ENCODE data around the gene CTNNAL1.

The CTNNAL1 gene

GRCh38 chr9:108950168-108950567 lies 63.1 kb downstream of the CTNNAL1 start:
- TF ChIP-seq MZF1 (tag by site-specific recombination; IDR thresholded peaks at IDR 0.05; ENCODE audit: borderline replicate concordance) (no peak), ZNF335 (tag by site-specific recombination; conservative IDR thresholded peaks at IDR 0.05) (no peak), ZNF155 (tag by site-specific recombination; IDR thresholded peaks at IDR 0.05) (no peak), ZNF621 (tag by site-specific recombination; IDR thresholded peaks at IDR 0.05) (no peak), ZNF530 (tag by site-specific recombination; IDR thresholded peaks at IDR 0.05; ENCODE audit: low read depth) (no peak), ZNF350 (tag by site-specific recombination; IDR thresholded peaks at IDR 0.05) (no peak), ZNF394 (tag by site-specific recombination; IDR thresholded peaks at IDR 0.05; ENCODE audit: borderline replicate concordance) (no peak), HOXA7 (CRISPR knock-in tag; IDR thresholded peaks at IDR 0.05; ENCODE audit: borderline replicate concordance) (no peak), ZFP37 (tag by site-specific recombination; IDR thresholded peaks at IDR 0.05) (no peak), KLF1 (tag by site-specific recombination; IDR thresholded peaks at IDR 0.05) (no peak), INSM2 (tag by site-specific recombination; IDR thresholded peaks at IDR 0.05) (no peak), PBX3 (CRISPR knock-in tag; IDR thresholded peaks at IDR 0.05) (no peak), ZNF843 (tag by site-specific recombination; IDR thresholded peaks at IDR 0.05) (no peak), REST (tag by site-specific recombination; IDR thresholded peaks at IDR 0.05) (no peak)
- H3K9me3 ChIP-seq (ENCODE audit: control insufficient read depth, insufficient read depth, low read depth, low read length), result no peaks in the 10 kb centered on the region
- H3K4me1 ChIP-seq (ENCODE audit: control insufficient read depth, insufficient read depth, low read length), result peaks cover 5% of the 10 kb centered on the region; the same call in 1 of the 2 replicates
- ChIA-PET CTCF (interaction anchor here (1.0 kb wide), 1 partner anchor 17 kb away, joined by 3 read pairs; no protein-coding TSS in a partner anchor), POLR2A (no interaction called here)
- H3K4me3 ChIP-seq (ENCODE audit: low read depth, low read length), result no peak overlapping the region
- peaks cover 0 to 13% of the 10 kb centered on the region in 2 experiments; a peak in 1 of 3 replicates for H3K36me3 ChIP-seq (ENCODE audit: control insufficient read depth in 2 of 2, insufficient read depth in 1 of 2, low read length in 2 of 2)
- H3K27ac ChIP-seq (ENCODE audit: extremely low read depth, low read depth, low read length), result no peak overlapping the region

- ChIA-PET POLR2A (interaction anchor here (0.8 kb wide), 1 partner anchor 48 kb away, joined by 3 read pairs; no protein-coding TSS in a partner anchor), CTCF (no interaction called here)
- peaks cover 0 to 62% of the 10 kb centered on the region in 2 experiments; a peak in 1 of 3 replicates for H3K36me3 ChIP-seq (ENCODE audit: control insufficient read depth in 2 of 2, insufficient read depth in 1 of 2, low read length in 2 of 2)
- H3K4me3 ChIP-seq (ENCODE audit: low read depth, low read length), result no peak overlapping the region
- no peak overlapping the region for H3K27ac ChIP-seq (ENCODE audit: extremely low read depth, low read depth, low read length)
- no peaks in the 10 kb centered on the region for H3K4me1 ChIP-seq (ENCODE audit: control insufficient read depth, insufficient read depth, low read length)
- no peaks in the 10 kb centered on the region for H3K9me3 ChIP-seq (ENCODE audit: control insufficient read depth, insufficient read depth, low read depth, low read length)
- TF ChIP-seq ZNF449 (tag by site-specific recombination; IDR thresholded peaks at IDR 0.05) (no peak), ZNF433 (tag by site-specific recombination; IDR thresholded peaks at IDR 0.05; ENCODE audit: low read depth) (no peak), YY1 (tag by site-specific recombination; IDR thresholded peaks at IDR 0.05) (no peak), ZNF174 (tag by site-specific recombination; IDR thresholded peaks at IDR 0.05) (no peak), ZNF148 (tag by site-specific recombination; IDR thresholded peaks at IDR 0.05; ENCODE audit: borderline replicate concordance) (no peak), TSHZ1 (tag by site-specific recombination; IDR thresholded peaks at IDR 0.05; ENCODE audit: borderline replicate concordance) (no peak), ZFP37 (tag by site-specific recombination; IDR thresholded peaks at IDR 0.05) (no peak), ZNF658 (tag by site-specific recombination; IDR thresholded peaks at IDR 0.05) (no peak)
Measured at GRCh38 chr9:108939975-108940374, 73.3 kb downstream of the CTNNAL1 start.
